ENCODE measurements around the gene TSPY4. TPM values are rescaled to one million over a fixed set of nuclear protein-coding genes. Genes with fewer than 3 reads are reported as not detected.
"Not testable (repeated sequence)": the region's sequence is repeated elsewhere in the genome, so short reads cannot be mapped to it uniquely, and the experiment has no call there.

TSPY4 gene, protein sequence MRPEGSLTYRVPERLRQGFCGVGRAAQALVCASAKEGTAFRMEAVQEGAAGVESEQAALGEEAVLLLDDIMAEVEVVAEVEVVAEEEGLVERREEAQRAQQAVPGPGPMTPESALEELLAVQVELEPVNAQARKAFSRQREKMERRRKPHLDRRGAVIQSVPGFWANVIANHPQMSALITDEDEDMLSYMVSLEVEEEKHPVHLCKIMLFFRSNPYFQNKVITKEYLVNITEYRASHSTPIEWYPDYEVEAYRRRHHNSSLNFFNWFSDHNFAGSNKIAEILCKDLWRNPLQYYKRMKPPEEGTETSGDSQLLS
- total RNA-seq (not detected), polyA plus RNA-seq (not detected)

- not testable (repeated sequence) for DNase-seq (ENCODE audit: extremely low spot score); H3K4me3 ChIP-seq (ENCODE audit: low read depth, low read length); H3K36me3 ChIP-seq (ENCODE audit: insufficient read depth); H3K4me1 ChIP-seq (ENCODE audit: insufficient read depth); H3K27ac ChIP-seq (ENCODE audit: low read depth)
- 81% methylated on average over 7 of the region's 26 CpGs for WGBS
Observed at GRCh38 chrY:9337164-9337563, at the start of gene TSPY4. Gene TSPY4, plus strand, starts transcription at chrY:9337464. Its CDS starts 46 bp downstream, at chrY:9337510.

DNA sequence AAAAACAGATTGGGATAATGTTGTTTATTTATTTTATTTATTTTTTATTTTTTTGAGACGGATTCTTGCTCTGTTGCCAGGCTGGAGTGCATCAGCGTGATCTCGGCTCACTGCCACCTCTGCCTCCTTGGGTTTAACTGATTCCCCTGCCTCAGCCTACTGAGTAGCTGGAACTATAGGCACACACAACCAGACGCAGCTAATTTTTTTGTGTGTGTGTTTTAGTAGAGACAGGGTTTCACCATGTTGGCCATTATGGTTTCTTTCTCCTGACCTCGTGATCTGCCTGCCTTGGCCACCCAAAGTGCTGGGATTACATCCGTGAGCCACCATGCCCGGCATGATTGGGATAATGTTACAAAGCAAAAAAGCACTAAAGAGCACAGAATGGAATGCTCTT lies 16.3 kb upstream of the TSPY4 start:
- no peak for DNase-seq (ENCODE audit: extremely low spot score)
- 64% methylated on average over 7 of the region's 7 CpGs for WGBS
- Histone ChIP-seq H3K4me1 (ENCODE audit: insufficient read depth) (no peaks in the 10 kb centered on the region), H3K4me3 (ENCODE audit: low read depth, low read length) (no peak overlapping the region), H3K36me3 (ENCODE audit: insufficient read depth) (no peaks in the 10 kb centered on the region), H3K27ac (ENCODE audit: low read depth) (no peak overlapping the region)

DNA sequence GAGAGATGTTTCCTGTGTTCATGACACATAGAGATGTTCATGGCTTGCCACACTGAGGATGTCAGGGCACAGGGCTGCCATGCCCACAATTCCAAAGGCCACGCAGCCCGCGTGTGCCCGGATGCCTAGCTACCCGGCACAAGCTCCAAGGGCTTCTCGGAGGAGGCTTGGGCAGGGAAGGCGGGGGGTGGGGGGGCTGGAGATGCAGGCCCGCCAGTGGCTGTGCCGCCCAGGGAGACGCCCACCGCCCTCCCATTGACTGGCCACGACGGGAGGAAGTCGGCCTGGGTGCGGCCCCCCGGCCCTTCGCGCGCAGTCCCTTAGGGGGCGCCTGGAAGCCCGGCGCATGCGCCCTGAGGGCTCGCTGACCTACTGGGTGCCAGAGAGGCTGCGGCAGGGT lies 20.2 kb downstream of the TSPY4 start, which contains the start of gene TSPY8:
TSS of gene TSPY8 (plus strand) at position 301 of the 400 bp plus-strand sequence. CDS start at position 347, 46 bp downstream.
- not testable (repeated sequence) for DNase-seq (ENCODE audit: extremely low spot score); H3K27ac ChIP-seq (ENCODE audit: low read depth); H3K36me3 ChIP-seq (ENCODE audit: insufficient read depth); H3K4me1 ChIP-seq (ENCODE audit: insufficient read depth); H3K4me3 ChIP-seq (ENCODE audit: low read depth, low read length)
- WGBS = no CpG with 5 or more reads among the region's 25 CpGs

Small RNA genes lying within 50 kb of the gene (small RNA-seq; reads per million reads assigned to genes)
- not detected for gene AC006158.1

Other genes with a start within 250 kb of the TSPY4 start
- not detected for gene TSPY8, start 20.3 kb downstream of the TSPY4 start, total RNA-seq
- gene TSPY8, start 20.3 kb downstream of the TSPY4 start, polyA plus RNA-seq = not detected
- not detected for gene TSPY3, start 61.0 kb downstream of the TSPY4 start, total RNA-seq
- not detected for gene TSPY3, start 61.0 kb downstream of the TSPY4 start, polyA plus RNA-seq
- not detected for gene TSPY1, start 129.5 kb downstream of the TSPY4 start, total RNA-seq
- not detected for gene TSPY1, start 129.5 kb downstream of the TSPY4 start, polyA plus RNA-seq
- gene TSPY9, start 149.8 kb downstream of the TSPY4 start, total RNA-seq = not detected
- gene TSPY9, start 149.8 kb downstream of the TSPY4 start, polyA plus RNA-seq = not detected
- gene TSPY10, start 190.4 kb downstream of the TSPY4 start, total RNA-seq = not detected
- not detected for gene TSPY10, start 190.4 kb downstream of the TSPY4 start, polyA plus RNA-seq

All from urinary bladder (tissue), 4 donors.